ENCODE results near the gene RPS8. TPM values are rescaled to one million over a fixed set of nuclear protein-coding genes. Genes with fewer than 3 reads are reported as not detected.

The RPS8 gene
- total RNA-seq, 1 donor from 2014 or later, result 1,179 TPM

- peaks cover 32% of the 10 kb centered on the region for H3K4me1 Mint-ChIP-seq (ENCODE audit: low read depth)
- peaks cover 16% of the 10 kb centered on the region for H3K36me3 Mint-ChIP-seq (ENCODE audit: low read depth)
- no peak for TF ChIP-seq CTCF (IDR thresholded peaks at IDR 0.05)
- no peaks in the 10 kb centered on the region for H3K9me3 Mint-ChIP-seq (ENCODE audit: low read depth)
- H3K4me3 Mint-ChIP-seq (ENCODE audit: unreplicated experiment), result no peak overlapping the region
- peak overlapping the region; percentile 100 for H3K27ac Mint-ChIP-seq (ENCODE audit: unreplicated experiment)
- peak; percentile 63 for DNase-seq (ENCODE audit: low spot score)
- no peaks in the 10 kb centered on the region for H3K27me3 Mint-ChIP-seq (ENCODE audit: low read depth)
These were observed 23.4 kb downstream of the RPS8 start for GRCh38 chr1:44798481-44799365.

GRCh38 chr1:44799770-44800584, 24.6 kb downstream of the RPS8 start, which contains the start of gene PLK3:
TSS of gene PLK3 (plus strand) at chr1:44800377. CDS start at chr1:44800464, 87 bp downstream.
- Mint-ChIP-seq H3K36me3 (ENCODE audit: low read depth) (peaks cover 16% of the 10 kb centered on the region), H3K9me3 (ENCODE audit: low read depth) (no peaks in the 10 kb centered on the region), H3K27ac (ENCODE audit: unreplicated experiment) (peak within 1 kb of the TSS; percentile 100), H3K4me1 (ENCODE audit: low read depth) (peaks cover 37% of the 10 kb centered on the region), H3K27me3 (ENCODE audit: low read depth) (no peaks in the 10 kb centered on the region), H3K4me3 (ENCODE audit: unreplicated experiment) (peak within 1 kb of the TSS; percentile 95)
- peak; percentile 90 for TF ChIP-seq CTCF (IDR thresholded peaks at IDR 0.05)
- peak; percentile 99 for DNase-seq (ENCODE audit: low spot score)

GRCh38 chr1:44801491-44802305, 26.4 kb downstream of the RPS8 start:
- Mint-ChIP-seq H3K4me1 (ENCODE audit: low read depth) (peaks cover 42% of the 10 kb centered on the region), H3K9me3 (ENCODE audit: low read depth) (no peaks in the 10 kb centered on the region), H3K36me3 (ENCODE audit: low read depth) (peaks cover 21% of the 10 kb centered on the region), H3K27me3 (ENCODE audit: low read depth) (no peaks in the 10 kb centered on the region), H3K27ac (ENCODE audit: unreplicated experiment) (peak overlapping the region; percentile 93), H3K4me3 (ENCODE audit: unreplicated experiment) (peak overlapping the region; percentile 95)
- DNase-seq (ENCODE audit: low spot score), result peak; percentile 77
- no peak for TF ChIP-seq CTCF (IDR thresholded peaks at IDR 0.05)

- peak; percentile 83 for DNase-seq (ENCODE audit: low spot score)
- Mint-ChIP-seq H3K9me3 (ENCODE audit: low read depth) (no peaks in the 10 kb centered on the region), H3K27ac (ENCODE audit: unreplicated experiment) (peak overlapping the region; percentile 88), H3K36me3 (ENCODE audit: low read depth) (peaks cover 23% of the 10 kb centered on the region), H3K4me1 (ENCODE audit: low read depth) (peaks cover 50% of the 10 kb centered on the region), H3K4me3 (ENCODE audit: unreplicated experiment) (peak overlapping the region; percentile 95), H3K27me3 (ENCODE audit: low read depth) (no peaks in the 10 kb centered on the region)
- no peak for TF ChIP-seq CTCF (IDR thresholded peaks at IDR 0.05)
These were observed 27.1 kb downstream of the RPS8 start for GRCh38 chr1:44802306-44803061.
